GM06990 (cell line): Measurements from ENCODE around the gene TET1.
"Not testable (repeated sequence)": the region's sequence is repeated elsewhere in the genome, so short reads cannot be mapped to it uniquely, and the experiment has no call there.

Source experiments
- DNase-seq: peaks from one replicate; pipeline ENCODE4 v3.0.0-alpha.2; 2011; ENCODE audit not compliant: insufficient read length; ENCODE audit errors: extremely low read depth
- H3K27me3 ChIP-seq: replicated peaks from 2 replicates; pipeline ENCODE4 v1.6.0; 2011; ENCODE audit warnings: low read length; ENCODE audit not compliant: control insufficient read depth, insufficient read depth
- H3K36me3 ChIP-seq: 2 replicates; pipeline ENCODE4 v1.5.1; 2011; ENCODE audit warnings: low read length; ENCODE audit not compliant: control insufficient read depth, insufficient read depth
- H3K4me3 ChIP-seq: replicated peaks from 2 replicates; pipeline ENCODE4 v1.5.1; 2011; ENCODE audit warnings: low read depth, mild to moderate bottlenecking, control low read depth, low read length
- TF ChIP-seq, protein P1 (sequence below): IDR thresholded peaks from 2 replicates; pipeline ENCODE4 v1.5.1; 2011; ENCODE audit warnings: low read length, control low read depth, mild to moderate bottlenecking, inconsistent platforms; ENCODE audit not compliant: insufficient read depth, poor library complexity, severe bottlenecking

Gene TET1

DNA sequence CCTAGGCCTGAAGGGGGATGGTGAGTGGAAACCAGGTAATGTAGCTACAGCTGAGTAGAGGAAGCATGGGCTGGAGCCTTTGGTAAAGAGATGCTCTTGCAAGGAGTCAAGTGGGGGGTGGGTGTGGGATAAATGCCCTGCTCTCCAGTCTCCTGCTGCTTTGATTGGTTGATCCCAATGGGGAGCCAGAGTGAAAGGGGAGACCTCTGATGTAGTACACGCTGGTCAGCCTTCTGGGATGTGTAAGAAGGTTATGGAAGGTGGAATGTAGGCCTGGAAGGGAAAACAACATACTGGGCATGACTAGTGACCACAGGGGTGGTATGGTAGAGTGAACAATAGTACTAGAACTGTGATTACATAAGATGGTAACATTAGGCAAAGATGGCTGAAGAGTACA is 44.3 kb downstream of the TET1 start:
- Histone ChIP-seq H3K36me3 (no peaks in the 10 kb centered on the region), H3K27me3 (no peaks in the 10 kb centered on the region), H3K4me3 (no peak overlapping the region)
- no peak for DNase-seq
- TF ChIP-seq, protein P1, sequence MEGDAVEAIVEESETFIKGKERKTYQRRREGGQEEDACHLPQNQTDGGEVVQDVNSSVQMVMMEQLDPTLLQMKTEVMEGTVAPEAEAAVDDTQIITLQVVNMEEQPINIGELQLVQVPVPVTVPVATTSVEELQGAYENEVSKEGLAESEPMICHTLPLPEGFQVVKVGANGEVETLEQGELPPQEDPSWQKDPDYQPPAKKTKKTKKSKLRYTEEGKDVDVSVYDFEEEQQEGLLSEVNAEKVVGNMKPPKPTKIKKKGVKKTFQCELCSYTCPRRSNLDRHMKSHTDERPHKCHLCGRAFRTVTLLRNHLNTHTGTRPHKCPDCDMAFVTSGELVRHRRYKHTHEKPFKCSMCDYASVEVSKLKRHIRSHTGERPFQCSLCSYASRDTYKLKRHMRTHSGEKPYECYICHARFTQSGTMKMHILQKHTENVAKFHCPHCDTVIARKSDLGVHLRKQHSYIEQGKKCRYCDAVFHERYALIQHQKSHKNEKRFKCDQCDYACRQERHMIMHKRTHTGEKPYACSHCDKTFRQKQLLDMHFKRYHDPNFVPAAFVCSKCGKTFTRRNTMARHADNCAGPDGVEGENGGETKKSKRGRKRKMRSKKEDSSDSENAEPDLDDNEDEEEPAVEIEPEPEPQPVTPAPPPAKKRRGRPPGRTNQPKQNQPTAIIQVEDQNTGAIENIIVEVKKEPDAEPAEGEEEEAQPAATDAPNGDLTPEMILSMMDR = no peak

DNA sequence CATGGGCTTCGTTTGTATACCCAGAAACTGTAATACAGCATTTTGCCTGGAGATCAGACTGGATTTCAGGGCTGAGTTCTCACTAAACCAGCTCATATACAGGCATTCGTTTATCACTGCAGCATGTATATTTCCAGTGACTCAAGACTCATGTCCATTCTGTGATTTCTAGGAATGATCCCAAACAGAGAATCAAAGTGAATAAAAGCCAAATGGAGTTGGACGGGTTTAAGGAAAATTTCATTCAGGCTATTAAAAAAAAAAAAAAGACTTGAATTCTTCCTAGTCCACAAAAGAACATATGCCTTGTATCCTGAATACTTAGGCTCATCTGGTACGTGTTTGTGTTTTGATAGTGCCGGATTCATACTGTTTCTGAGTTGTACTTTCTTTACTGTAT is 46.8 kb downstream of the TET1 start:
- Histone ChIP-seq H3K36me3 (no peaks in the 10 kb centered on the region), H3K27me3 (no peaks in the 10 kb centered on the region), H3K4me3 (no peak overlapping the region)
- TF ChIP-seq, protein P1 = no peak
- no peak for DNase-seq

DNA sequence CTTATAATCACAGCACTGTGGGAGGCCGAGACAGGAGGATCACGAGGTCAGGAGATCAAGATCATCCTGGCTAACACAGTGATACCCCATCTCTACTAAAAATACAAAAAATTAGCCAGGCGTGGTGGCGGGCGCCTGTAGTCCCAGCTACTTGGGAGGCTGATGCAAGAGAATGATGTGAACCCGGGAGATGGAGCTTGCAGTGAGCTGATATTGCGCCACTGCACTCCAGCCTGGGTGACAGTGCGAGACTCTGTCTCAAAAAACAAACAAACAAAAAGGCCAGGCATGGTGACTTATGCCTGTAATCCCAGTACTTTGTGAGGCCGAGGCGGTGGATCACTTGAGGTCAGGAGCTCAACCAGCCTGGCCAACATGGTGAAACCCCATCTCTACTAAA is 49.9 kb downstream of the TET1 start:
- not testable (repeated sequence) for H3K36me3 ChIP-seq, H3K27me3 ChIP-seq, H3K4me3 ChIP-seq, DNase-seq

DNA sequence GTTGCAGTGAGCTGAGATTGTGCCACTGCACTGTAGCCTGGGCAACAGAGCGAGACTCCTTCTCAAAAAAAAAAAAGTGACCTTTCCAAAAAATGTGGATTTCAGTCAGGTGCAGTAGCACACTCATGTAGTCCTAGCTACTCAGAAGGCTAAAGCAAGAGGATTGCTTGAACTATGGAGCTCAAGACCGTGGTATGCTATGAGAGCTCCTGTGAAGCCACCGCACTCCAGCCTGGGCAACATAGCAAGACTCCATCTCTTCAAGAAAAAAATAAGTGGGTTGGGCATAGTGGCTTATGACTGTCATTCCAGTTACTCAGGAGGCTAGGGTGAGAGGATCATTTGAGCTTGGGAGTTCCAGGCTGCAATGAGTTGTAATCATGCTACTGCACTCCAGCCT is 51.1 kb downstream of the TET1 start:
- H3K27me3 ChIP-seq = no peaks in the 10 kb centered on the region

DNA sequence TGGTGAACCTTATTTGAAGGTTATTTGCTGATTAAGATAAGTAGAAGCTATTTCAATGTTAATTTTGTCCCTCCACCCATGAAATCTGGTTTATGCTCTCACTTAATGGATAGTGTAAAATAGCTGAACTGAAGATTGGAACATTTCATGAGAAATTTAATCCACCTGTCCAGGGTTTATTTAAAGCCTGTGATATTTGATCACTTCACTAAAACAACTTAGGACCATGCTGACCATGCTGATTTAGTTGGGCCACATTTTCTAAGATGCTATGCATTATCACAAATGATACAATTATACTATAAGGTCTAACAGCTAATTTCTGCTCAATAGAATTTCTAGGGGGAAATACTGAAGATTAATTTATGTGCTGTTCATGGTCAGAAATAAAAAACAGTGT is 53.8 kb downstream of the TET1 start:
- not testable (repeated sequence) for DNase-seq, H3K4me3 ChIP-seq, H3K27me3 ChIP-seq, H3K36me3 ChIP-seq

More for the DNA sequence above, 51.1 kb downstream of the TET1 start:
- no peak for DNase-seq
- TF ChIP-seq, protein P1 = no peak
- no peak overlapping the region for H3K4me3 ChIP-seq
- H3K36me3 ChIP-seq = no peaks in the 10 kb centered on the region

DNA sequence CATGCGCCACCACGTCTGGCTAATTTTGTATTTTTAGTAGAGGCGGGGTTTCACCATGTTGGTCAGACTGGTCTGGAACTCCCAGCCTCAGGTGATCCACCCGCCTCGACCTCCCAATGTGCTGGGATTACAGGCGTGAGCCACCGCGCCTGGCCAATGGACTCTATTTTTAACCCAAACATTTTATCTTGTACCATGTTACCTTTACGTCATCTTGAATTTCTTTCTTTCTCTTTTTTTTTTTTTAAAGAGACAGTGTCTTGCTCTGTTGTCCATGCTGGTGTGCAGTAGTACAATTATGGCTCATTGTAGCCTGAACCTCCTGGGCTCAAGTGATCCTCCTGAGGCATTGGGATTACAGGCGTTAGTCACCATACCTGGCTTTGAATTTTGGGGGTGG is 57.6 kb downstream of the TET1 start:
- not testable (repeated sequence) for H3K27me3 ChIP-seq, DNase-seq, H3K36me3 ChIP-seq, H3K4me3 ChIP-seq

DNA sequence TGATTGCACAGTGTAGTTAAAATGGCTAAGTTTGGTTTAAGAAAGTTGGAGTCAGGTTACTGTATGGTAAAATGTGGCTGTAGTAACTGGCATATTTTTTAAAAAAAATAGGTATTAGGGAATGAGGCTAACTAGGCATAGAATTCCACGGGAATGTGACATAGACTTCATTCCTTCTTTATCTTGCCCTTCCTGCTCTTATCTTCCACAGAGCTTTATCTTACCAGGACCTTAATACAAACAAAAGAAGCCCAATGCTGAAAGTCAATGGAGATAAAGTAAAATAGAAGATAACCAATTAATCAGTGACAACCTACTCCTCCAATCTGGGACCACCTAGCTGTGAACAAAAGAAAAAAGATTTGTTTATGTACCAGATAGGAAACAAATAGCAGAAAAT is 58.1 kb downstream of the TET1 start:
- H3K4me3 ChIP-seq = no peak overlapping the region
- H3K36me3 ChIP-seq = no peaks in the 10 kb centered on the region
- DNase-seq = no peak
- H3K27me3 ChIP-seq = no peaks in the 10 kb centered on the region
- TF ChIP-seq, protein P1 = no peak
